ENCODE measurements around the gene KCNG2. TPM values are rescaled to one million over a fixed set of nuclear protein-coding genes. Genes with fewer than 3 reads are reported as not detected.

Gene KCNG2
- total and polyA plus RNA-seq, 12 donors = 0.06 to 2.9 (median 0.50) TPM; not detected in 3

DNA sequence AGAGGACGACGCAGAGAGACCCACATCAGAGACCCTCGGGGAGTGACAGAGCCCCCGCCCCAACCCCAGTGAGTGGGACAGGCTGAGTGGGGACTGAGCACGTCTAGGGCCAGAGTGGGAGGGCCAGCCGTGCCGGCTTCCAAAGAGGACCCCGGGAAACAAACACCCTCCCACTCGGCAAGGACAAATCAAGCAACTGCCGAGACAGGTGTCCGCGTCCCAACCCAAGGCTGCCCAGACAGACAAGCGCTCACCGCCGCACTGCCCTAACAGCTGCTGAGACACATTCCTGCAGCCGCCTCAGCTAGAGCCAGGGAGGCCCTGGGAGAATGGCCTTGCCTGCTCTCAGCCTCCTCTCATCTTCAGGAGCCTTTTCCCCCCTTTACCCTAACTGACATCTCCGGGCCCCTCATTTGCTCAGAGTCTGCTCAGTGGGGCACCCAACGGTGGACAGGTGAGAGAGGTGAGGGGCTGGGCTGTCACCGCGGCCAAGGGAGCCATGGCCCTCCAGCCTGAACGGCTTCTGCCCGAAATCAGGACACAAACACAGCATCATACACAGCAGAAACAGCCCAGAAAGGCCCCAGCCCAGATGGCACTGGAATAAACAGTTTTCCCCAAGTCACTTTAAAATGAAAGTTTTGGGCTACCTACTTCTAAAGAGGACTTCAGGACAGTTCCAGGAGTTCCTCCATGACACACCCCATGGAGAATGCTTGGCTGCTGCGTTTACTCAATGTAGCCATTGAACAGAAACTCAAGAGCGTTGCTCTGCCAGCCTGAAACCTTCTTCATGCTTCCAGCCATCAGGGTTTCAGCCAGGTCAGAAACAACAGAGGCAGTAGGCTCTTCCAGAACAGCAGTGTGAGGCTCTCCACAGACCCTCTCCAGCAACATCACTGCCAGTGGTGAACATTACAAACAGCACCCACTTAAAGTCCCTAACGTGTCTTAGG, 130.1 kb downstream of the KCNG2 start:
- WGBS, 4 donors = 88 to 90% (median 89%) methylated on average over 6 to 25 of the region's 25 CpGs
- peak in 4 of 7 donors; percentile 6 to 46 (median 12) for DNase-seq
- peaks cover 0 to 9% of the 10 kb centered on the region in 2 donors for H3K36me3 ChIP-seq (replicated peaks in 1 of 2)
- intact Hi-C loops (cut with DNase I) = no loop called here
- TF ChIP-seq, protein P1, sequence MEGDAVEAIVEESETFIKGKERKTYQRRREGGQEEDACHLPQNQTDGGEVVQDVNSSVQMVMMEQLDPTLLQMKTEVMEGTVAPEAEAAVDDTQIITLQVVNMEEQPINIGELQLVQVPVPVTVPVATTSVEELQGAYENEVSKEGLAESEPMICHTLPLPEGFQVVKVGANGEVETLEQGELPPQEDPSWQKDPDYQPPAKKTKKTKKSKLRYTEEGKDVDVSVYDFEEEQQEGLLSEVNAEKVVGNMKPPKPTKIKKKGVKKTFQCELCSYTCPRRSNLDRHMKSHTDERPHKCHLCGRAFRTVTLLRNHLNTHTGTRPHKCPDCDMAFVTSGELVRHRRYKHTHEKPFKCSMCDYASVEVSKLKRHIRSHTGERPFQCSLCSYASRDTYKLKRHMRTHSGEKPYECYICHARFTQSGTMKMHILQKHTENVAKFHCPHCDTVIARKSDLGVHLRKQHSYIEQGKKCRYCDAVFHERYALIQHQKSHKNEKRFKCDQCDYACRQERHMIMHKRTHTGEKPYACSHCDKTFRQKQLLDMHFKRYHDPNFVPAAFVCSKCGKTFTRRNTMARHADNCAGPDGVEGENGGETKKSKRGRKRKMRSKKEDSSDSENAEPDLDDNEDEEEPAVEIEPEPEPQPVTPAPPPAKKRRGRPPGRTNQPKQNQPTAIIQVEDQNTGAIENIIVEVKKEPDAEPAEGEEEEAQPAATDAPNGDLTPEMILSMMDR (IDR thresholded peaks at IDR 0.05) = no peak
- TF ChIP-seq POLR2A (IDR thresholded peaks at IDR 0.05) = no peak
- H3K27ac ChIP-seq = no peak overlapping the region
- H3K4me3 ChIP-seq = no peak overlapping the region
- peaks cover 8 to 27% (median 12%) of the 10 kb centered on the region in 3 donors for H3K9me3 ChIP-seq (replicated peaks in 1 of 3)
- no peaks in the 10 kb centered on the region for H3K27me3 ChIP-seq
- H3K4me1 ChIP-seq (replicated peaks in 1 of 2) = no peaks in the 10 kb centered on the region

DNA sequence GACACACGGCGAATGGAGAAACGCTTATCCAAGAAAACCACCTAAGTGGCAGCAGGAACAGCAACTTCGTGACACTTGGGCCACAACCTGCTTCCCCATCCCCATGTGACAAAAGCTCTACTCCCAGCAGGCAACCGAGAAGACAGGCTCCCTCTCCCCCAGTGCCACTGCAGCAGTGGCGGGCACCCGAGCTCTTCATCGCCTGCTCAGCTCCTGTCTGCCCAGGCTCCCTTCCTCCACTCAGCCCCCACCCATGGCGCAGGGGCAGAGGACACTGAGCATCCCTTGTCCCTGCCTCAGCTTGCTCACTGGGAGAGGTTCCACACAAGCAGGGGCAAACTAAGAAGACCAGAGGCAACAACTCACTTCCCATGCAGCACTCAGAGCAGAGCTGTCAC, 130.8 kb downstream of the KCNG2 start:
- TF ChIP-seq POLR2A (IDR thresholded peaks at IDR 0.05) = no peak
- TF ChIP-seq, protein P1 (IDR thresholded peaks at IDR 0.05) = no peak
- intact Hi-C loops (cut with DNase I) = no loop called here
- peak in 3 of 7 donors; percentile 2 to 45 (median 15) for DNase-seq
- H3K9me3 ChIP-seq (replicated peaks in 1 of 3) = peaks cover 8 to 27% (median 12%) of the 10 kb centered on the region in 3 donors
- WGBS, 4 donors = 96 to 100% (median 98%) methylated on average over 9 of the region's 9 CpGs
- no peak overlapping the region for H3K27ac ChIP-seq
- H3K4me3 ChIP-seq = no peak overlapping the region
- H3K27me3 ChIP-seq = no peaks in the 10 kb centered on the region
- no peaks in the 10 kb centered on the region for H3K4me1 ChIP-seq (replicated peaks in 1 of 2)
- peaks cover 0 to 9% of the 10 kb centered on the region in 2 donors for H3K36me3 ChIP-seq (replicated peaks in 1 of 2)

DNA sequence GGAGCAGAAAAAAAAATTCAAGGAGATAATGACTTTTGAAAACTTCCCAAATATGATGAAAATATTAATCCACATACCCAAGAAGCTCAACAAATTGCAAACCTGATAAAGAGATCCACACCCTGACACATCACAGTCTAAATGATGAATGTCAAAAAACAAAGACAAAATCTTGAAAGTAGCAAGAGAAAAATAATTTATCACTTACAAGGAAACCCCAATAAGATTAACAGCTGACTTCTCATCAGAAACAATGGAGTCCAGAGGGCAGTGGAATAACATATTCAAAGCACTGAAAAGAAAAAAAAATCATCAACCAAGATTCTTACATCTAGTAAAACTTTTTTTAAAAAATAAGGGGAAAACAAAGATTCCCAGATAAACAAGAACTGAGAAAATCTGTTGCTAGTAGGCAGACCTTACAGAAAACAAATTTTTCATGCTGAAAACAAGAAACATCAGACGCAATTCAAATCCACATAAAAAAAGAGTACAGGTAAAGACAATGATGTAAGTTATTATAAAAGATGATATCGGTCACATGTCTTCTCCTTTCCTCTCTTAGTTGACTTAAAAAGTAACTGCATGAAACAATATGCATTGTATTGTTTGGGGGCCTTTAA, 132.4 kb downstream of the KCNG2 start:
- Histone ChIP-seq H3K9me3 (replicated peaks in 1 of 3) (peaks cover 8 to 27% (median 12%) of the 10 kb centered on the region in 3 donors), H3K27me3 (no peaks in the 10 kb centered on the region), H3K4me3 (no peak overlapping the region), H3K27ac (no peak overlapping the region), H3K36me3 (replicated peaks in 1 of 2) (peaks cover 0 to 4% of the 10 kb centered on the region in 2 donors), H3K4me1 (replicated peaks in 1 of 2) (peaks cover 0 to 11% of the 10 kb centered on the region in 2 donors)
- no peak for DNase-seq
- no peak for TF ChIP-seq POLR2A (IDR thresholded peaks at IDR 0.05)
- TF ChIP-seq, protein P1 (IDR thresholded peaks at IDR 0.05) = no peak
- WGBS, 4 donors = 97 to 99% (median 98%) methylated on average over 2 of the region's 2 CpGs
- intact Hi-C loops (cut with DNase I) = loop anchor here in 1 of 2 donors (10.0 kb wide), 1 partner anchor 55 kb away; no protein-coding TSS in a partner anchor

DNA sequence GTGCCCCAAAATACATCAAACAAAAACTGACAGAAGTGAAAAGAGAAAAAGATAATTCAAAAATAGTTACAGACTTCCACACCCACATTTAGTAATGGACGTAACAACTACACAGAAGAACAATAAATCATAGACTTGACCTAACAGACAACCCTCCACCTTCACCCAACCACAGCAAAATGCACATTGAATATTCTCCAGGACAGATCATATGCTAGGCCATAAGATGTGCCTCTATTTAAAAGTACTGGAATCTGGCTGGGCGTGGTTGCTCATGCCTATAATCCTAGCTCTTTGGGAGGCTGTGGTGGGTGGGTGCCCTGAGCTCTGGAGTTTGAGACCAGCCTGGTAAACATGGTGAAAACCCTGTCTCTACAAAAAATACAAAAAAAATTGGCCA, 133.7 kb downstream of the KCNG2 start:
- TF ChIP-seq, protein P1 (IDR thresholded peaks at IDR 0.05) = no peak
- TF ChIP-seq POLR2A (IDR thresholded peaks at IDR 0.05) = no peak
- Histone ChIP-seq H3K36me3 (replicated peaks in 1 of 2) (no peaks in the 10 kb centered on the region), H3K27ac (no peak overlapping the region), H3K4me3 (no peak overlapping the region), H3K27me3 (no peaks in the 10 kb centered on the region), H3K4me1 (replicated peaks in 1 of 2) (peaks cover 0 to 17% of the 10 kb centered on the region in 2 donors), H3K9me3 (replicated peaks in 1 of 3) (peaks cover 8 to 27% (median 12%) of the 10 kb centered on the region in 3 donors)
- 92 to 100% (median 98%) methylated on average over 2 of the region's 2 CpGs for WGBS, 4 donors
- intact Hi-C loops (cut with DNase I) = loop anchor here in 1 of 2 donors (10.0 kb wide), 1 partner anchor 57 kb away; no protein-coding TSS in a partner anchor
- DNase-seq = peak in 2 of 7 donors; percentile 2 to 29
